H9 (cell line): ENCODE results near the gene NDUFA12. TPM values are rescaled to one million over a fixed set of nuclear protein-coding genes. Genes with fewer than 3 reads are reported as not detected.

Source experiments
- DNase-seq: peaks from one replicate; pipeline ENCODE4 v3.0.0-alpha.2; 2017
- H2AFZ ChIP-seq: one replicate; pipeline ENCODE4 v1.6.1; 2013; ENCODE audit warnings: mild to moderate bottlenecking, low read length, control low read depth, moderate library complexity
- H2AK5ac ChIP-seq: 2 replicates; pipeline ENCODE4 v1.6.1; 2013; ENCODE audit warnings: low read length, control low read depth, mixed read lengths; ENCODE audit not compliant: insufficient read length
- H2BK120ac ChIP-seq: one replicate; pipeline ENCODE4 v1.6.1; 2013; ENCODE audit warnings: low read depth, mild to moderate bottlenecking, low read length, control low read depth, inconsistent platforms; ENCODE audit not compliant: poor library complexity, severe bottlenecking
- H2BK12ac ChIP-seq: 2 replicates; pipeline ENCODE4 v1.6.1; 2013; ENCODE audit warnings: low read length, control low read depth, mixed read lengths, low read depth; ENCODE audit not compliant: insufficient read length
- H2BK15ac ChIP-seq: 2 replicates; pipeline ENCODE4 v1.6.1; 2013; ENCODE audit warnings: low read depth, low read length, control low read depth
- H2BK20ac ChIP-seq: one replicate; pipeline ENCODE4 v1.6.1; 2013; ENCODE audit warnings: low read depth, mild to moderate bottlenecking, low read length, control low read depth, inconsistent platforms; ENCODE audit not compliant: poor library complexity, severe bottlenecking
- H2BK5ac ChIP-seq: 2 replicates; pipeline ENCODE4 v1.6.1; 2013; ENCODE audit warnings: low read length, control low read depth, mixed read lengths; ENCODE audit not compliant: insufficient read length
- H3K14ac ChIP-seq: 2 replicates; pipeline ENCODE4 v1.6.1; 2013; ENCODE audit warnings: low read length, control low read depth; ENCODE audit not compliant: insufficient read depth
- H3K18ac ChIP-seq: 2 replicates; pipeline ENCODE4 v1.6.1; 2013; ENCODE audit warnings: low read depth, mild to moderate bottlenecking, mixed read lengths, low read length, control low read depth; ENCODE audit not compliant: insufficient read length
- H3K23ac ChIP-seq: 2 replicates; pipeline ENCODE4 v1.6.1; 2013; ENCODE audit warnings: low read length, control low read depth, mixed read lengths, low read depth; ENCODE audit not compliant: insufficient read length
- H3K23me2 ChIP-seq: 2 replicates; pipeline ENCODE4 v1.6.1; 2013; ENCODE audit warnings: low read depth, mild to moderate bottlenecking, mixed read lengths, low read length, control low read depth; ENCODE audit not compliant: insufficient read length, poor library complexity, severe bottlenecking
- H3K27ac ChIP-seq: 2 replicates; pipeline ENCODE4 v1.5.1; 2013; ENCODE audit warnings: low read length, control low read depth, mixed read lengths, low read depth; ENCODE audit not compliant: insufficient read length
- H3K27me3 ChIP-seq: 2 replicates; pipeline ENCODE4 v1.6.1; 2013; ENCODE audit warnings: low read length, control low read depth, inconsistent platforms; ENCODE audit not compliant: insufficient read depth
- H3K4ac ChIP-seq: 2 replicates; pipeline ENCODE4 v1.6.1; 2013; ENCODE audit warnings: low read depth, mild to moderate bottlenecking, control low read depth, inconsistent platforms, low read length, moderate library complexity
- H3K4me1 ChIP-seq: 2 replicates; pipeline ENCODE4 v1.6.1; 2013; ENCODE audit warnings: low read length, control low read depth, inconsistent platforms; ENCODE audit not compliant: insufficient read depth
- H3K4me2 ChIP-seq: 2 replicates; pipeline ENCODE4 v1.6.1; 2013; ENCODE audit warnings: low read length, control low read depth, mixed read lengths; ENCODE audit not compliant: insufficient read length, insufficient read depth
- H3K56ac ChIP-seq: 2 replicates; pipeline ENCODE4 v1.6.1; 2013; ENCODE audit warnings: low read depth, mild to moderate bottlenecking, mixed read lengths, low read length, control low read depth; ENCODE audit not compliant: insufficient read length
- H3K79me1 ChIP-seq: 2 replicates; pipeline ENCODE4 v1.6.1; 2013; ENCODE audit warnings: low read depth, mild to moderate bottlenecking, moderate library complexity, low read length, control low read depth, inconsistent platforms; ENCODE audit not compliant: insufficient read depth, poor library complexity, severe bottlenecking
- H3K79me2 ChIP-seq: 2 replicates; pipeline ENCODE4 v1.6.1; 2013; ENCODE audit warnings: low read length, control low read depth, inconsistent platforms; ENCODE audit not compliant: insufficient read depth
- H3K9ac ChIP-seq: 2 replicates; pipeline ENCODE4 v1.6.1; 2013; ENCODE audit warnings: low read length, control low read depth, mixed read lengths; ENCODE audit not compliant: insufficient read length; ENCODE audit errors: extremely low read depth
- H3K9me3 ChIP-seq: one replicate; pipeline ENCODE4 v1.6.1; 2013; ENCODE audit warnings: low read depth, low read length, inconsistent platforms; ENCODE audit not compliant: control insufficient read depth
- H3T11ph ChIP-seq: one replicate; pipeline ENCODE4 v1.6.1; 2013; ENCODE audit warnings: mild to moderate bottlenecking, low read length, control low read depth, inconsistent platforms
- H4K20me1 ChIP-seq: one replicate; pipeline ENCODE4 v1.6.1; 2013; ENCODE audit not compliant: control insufficient read depth, insufficient read length, insufficient read depth
- H4K5ac ChIP-seq: 2 replicates; pipeline ENCODE4 v1.6.1; 2013; ENCODE audit warnings: low read depth, mild to moderate bottlenecking, mixed read lengths, low read length, control low read depth; ENCODE audit not compliant: insufficient read length
- H4K8ac ChIP-seq: replicated peaks from 2 replicates; pipeline ENCODE4 v1.6.1; 2013; ENCODE audit warnings: low read length, control low read depth, mixed read lengths, low read depth; ENCODE audit not compliant: insufficient read length
- H4K91ac ChIP-seq: 2 replicates; pipeline ENCODE4 v1.6.1; 2013; ENCODE audit warnings: low read depth, mild to moderate bottlenecking, moderate library complexity, mixed read lengths, low read length, control low read depth; ENCODE audit not compliant: insufficient read length
- H3K27ac Mint-ChIP-seq, 3 experiments: 2 replicates in 2 of 3; 3 replicates in 1 of 3; pipeline ENCODE4 v1.8.0; 2020 to 2021; ENCODE audit warnings: mixed read lengths in 3 of 3, mild to moderate bottlenecking in 1 of 3, moderate library complexity in 1 of 3
- H3K27me3 Mint-ChIP-seq: 2 replicates; pipeline ENCODE4 v1.8.0; 2021; ENCODE audit warnings: low read depth, mild to moderate bottlenecking, moderate library complexity, mixed read lengths
- H3K36me3 Mint-ChIP-seq, 3 experiments: 2 replicates in 2 of 3; 3 replicates in 1 of 3; pipeline ENCODE4 v1.8.0; 2020 to 2021; ENCODE audit warnings: low read depth in 3 of 3, mixed read lengths in 3 of 3; ENCODE audit not compliant: insufficient read depth in 1 of 3
- H3K4me1 Mint-ChIP-seq, 2 experiments: 2 replicates each; pipeline ENCODE4 v1.8.0; 2020; ENCODE audit warnings: mixed read lengths in 2 of 2
- H3K4me3 Mint-ChIP-seq, 2 experiments: 2 replicates in 1 of 2; 3 replicates in 1 of 2; pipeline ENCODE4 v1.8.0; 2020 to 2021; ENCODE audit warnings: mild to moderate bottlenecking in 2 of 2, mixed read lengths in 2 of 2, moderate library complexity in 1 of 2
- H3K9me3 Mint-ChIP-seq, 2 experiments: 2 replicates in 1 of 2; 3 replicates in 1 of 2; pipeline ENCODE4 v1.8.0; 2020; ENCODE audit warnings: mild to moderate bottlenecking in 2 of 2, mixed read lengths in 2 of 2, moderate library complexity in 1 of 2
- WGBS: extraction: QIAGEN DNeasy Blood & Tissue Kit; methylation state at CpG from one replicate; pipeline ENCODE4 v1.1.7; 2013; ENCODE audit warnings: missing lambda C conversion rate, low lambda C conversion rate, mixed read lengths; ENCODE audit not compliant: insufficient read length; ENCODE audit errors: extremely low coverage; 5-methylcytosine and 5-hydroxymethylcytosine counted together
- total RNA-seq: library from RNA; stranded (reverse); gene quantifications from 2 replicates; pipeline ENCODE4 v1.2.1, GENCODE V29; 2021
- TF ChIP-seq, protein P1 (sequence below): fragments of 200-600 bp; sonication (generic); conservative IDR thresholded peaks from 3 replicates; pipeline ENCODE4 v1.8.0; 2021; ENCODE audit warnings: antibody characterized with exemption, mild to moderate bottlenecking

NDUFA12 gene
- total RNA-seq, 1 experiment from 2014 or later: 104 TPM

DNA sequence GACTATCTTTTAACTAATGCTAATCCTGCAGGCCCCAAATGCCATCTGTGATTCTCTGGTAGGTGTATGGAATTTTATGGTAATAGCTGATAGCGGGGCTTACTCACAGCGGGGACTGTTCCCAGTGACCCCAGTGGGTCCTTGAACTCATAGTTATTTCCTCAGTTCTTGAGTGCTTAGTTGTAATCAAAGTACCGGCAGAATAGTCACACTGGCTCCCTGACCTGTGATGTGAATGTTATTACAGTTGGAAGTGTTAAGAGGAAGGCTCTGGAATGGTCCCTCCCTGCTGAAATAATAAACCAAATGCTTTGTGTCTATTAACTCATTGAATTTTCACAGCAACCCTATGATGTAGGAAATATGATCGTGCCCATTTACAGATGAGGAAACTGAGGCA is 78.3 kb downstream of the NDUFA12 start:
- H4K91ac ChIP-seq: no peak overlapping the region
- no peaks in the 10 kb centered on the region; the same call in 1 of the 2 replicates for H3K4me1 ChIP-seq
- no peak overlapping the region for H2AK5ac ChIP-seq
- H2BK15ac ChIP-seq: no peak overlapping the region
- H2BK12ac ChIP-seq: no peak overlapping the region
- H3K27me3 ChIP-seq: no peaks in the 10 kb centered on the region
- no peak for DNase-seq
- H2BK20ac ChIP-seq: no peak overlapping the region
- peaks cover 6% of the 10 kb centered on the region for H3K27me3 Mint-ChIP-seq
- no peaks in the 10 kb centered on the region for H3K79me1 ChIP-seq
- no peaks in the 10 kb centered on the region for H3K79me2 ChIP-seq
- H3K27ac ChIP-seq: no peak overlapping the region
- no peak overlapping the region for H3K18ac ChIP-seq
- no peaks in the 10 kb centered on the region; a peak in 1 of 7 replicates for H3K36me3 Mint-ChIP-seq
- peaks cover 16 to 17% of the 10 kb centered on the region in 2 experiments for H3K4me1 Mint-ChIP-seq
- H4K20me1 ChIP-seq: no peaks in the 10 kb centered on the region
- no peak overlapping the region for H3K9ac ChIP-seq
- H3K27ac Mint-ChIP-seq: no peak overlapping the region
- TF ChIP-seq, protein P1, sequence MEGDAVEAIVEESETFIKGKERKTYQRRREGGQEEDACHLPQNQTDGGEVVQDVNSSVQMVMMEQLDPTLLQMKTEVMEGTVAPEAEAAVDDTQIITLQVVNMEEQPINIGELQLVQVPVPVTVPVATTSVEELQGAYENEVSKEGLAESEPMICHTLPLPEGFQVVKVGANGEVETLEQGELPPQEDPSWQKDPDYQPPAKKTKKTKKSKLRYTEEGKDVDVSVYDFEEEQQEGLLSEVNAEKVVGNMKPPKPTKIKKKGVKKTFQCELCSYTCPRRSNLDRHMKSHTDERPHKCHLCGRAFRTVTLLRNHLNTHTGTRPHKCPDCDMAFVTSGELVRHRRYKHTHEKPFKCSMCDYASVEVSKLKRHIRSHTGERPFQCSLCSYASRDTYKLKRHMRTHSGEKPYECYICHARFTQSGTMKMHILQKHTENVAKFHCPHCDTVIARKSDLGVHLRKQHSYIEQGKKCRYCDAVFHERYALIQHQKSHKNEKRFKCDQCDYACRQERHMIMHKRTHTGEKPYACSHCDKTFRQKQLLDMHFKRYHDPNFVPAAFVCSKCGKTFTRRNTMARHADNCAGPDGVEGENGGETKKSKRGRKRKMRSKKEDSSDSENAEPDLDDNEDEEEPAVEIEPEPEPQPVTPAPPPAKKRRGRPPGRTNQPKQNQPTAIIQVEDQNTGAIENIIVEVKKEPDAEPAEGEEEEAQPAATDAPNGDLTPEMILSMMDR: no peak
- H3K4me2 ChIP-seq: no peak overlapping the region
- H3K23ac ChIP-seq: no peak overlapping the region
- H3K9me3 ChIP-seq: no peaks in the 10 kb centered on the region
- no peaks in the 10 kb centered on the region for H3K23me2 ChIP-seq
- no peak overlapping the region for H4K8ac ChIP-seq
- no peak overlapping the region for H2BK5ac ChIP-seq
- no peak overlapping the region for H3K56ac ChIP-seq
- no peak overlapping the region for H2BK120ac ChIP-seq
- no peak overlapping the region for H4K5ac ChIP-seq
- no peak overlapping the region for H3K4ac ChIP-seq
- no peak overlapping the region for H2AFZ ChIP-seq
- no peak overlapping the region for H3K4me3 Mint-ChIP-seq
- no CpG with 5 or more reads among the region's 4 CpGs for WGBS
- no peak overlapping the region for H3T11ph ChIP-seq
- H3K14ac ChIP-seq: no peak overlapping the region
- H3K9me3 Mint-ChIP-seq: no peaks in the 10 kb centered on the region
